ENCODE measurements around the gene RPL41.

DNA sequence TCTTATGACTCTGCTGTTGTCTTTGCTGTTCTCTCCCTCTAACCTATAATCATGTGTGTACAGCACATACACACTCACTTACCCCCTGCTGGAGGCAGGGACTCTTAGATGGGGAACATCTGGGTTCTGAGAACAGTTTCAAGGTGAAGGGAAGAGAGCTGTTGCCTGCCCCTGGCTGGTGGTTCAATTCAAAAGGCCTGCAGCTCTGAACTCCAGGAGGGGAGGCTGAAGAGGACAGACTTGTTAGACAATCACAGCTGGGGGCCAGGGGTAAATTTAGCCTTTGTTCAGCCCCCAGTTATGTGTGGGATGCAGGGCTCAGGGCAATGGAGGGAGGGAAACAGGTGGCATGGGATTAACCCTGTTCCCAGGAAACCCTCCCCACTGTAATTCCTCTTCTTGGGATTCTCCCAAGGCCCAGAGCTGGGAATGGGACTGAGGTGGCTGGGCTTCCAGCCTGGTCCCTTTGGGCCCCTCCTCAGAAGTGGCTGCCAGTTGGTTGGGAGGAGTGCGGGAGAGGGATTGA, 37.9 kb downstream of the RPL41 start:
- TF ChIP-seq, protein P1, sequence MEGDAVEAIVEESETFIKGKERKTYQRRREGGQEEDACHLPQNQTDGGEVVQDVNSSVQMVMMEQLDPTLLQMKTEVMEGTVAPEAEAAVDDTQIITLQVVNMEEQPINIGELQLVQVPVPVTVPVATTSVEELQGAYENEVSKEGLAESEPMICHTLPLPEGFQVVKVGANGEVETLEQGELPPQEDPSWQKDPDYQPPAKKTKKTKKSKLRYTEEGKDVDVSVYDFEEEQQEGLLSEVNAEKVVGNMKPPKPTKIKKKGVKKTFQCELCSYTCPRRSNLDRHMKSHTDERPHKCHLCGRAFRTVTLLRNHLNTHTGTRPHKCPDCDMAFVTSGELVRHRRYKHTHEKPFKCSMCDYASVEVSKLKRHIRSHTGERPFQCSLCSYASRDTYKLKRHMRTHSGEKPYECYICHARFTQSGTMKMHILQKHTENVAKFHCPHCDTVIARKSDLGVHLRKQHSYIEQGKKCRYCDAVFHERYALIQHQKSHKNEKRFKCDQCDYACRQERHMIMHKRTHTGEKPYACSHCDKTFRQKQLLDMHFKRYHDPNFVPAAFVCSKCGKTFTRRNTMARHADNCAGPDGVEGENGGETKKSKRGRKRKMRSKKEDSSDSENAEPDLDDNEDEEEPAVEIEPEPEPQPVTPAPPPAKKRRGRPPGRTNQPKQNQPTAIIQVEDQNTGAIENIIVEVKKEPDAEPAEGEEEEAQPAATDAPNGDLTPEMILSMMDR (IDR thresholded peaks at IDR 0.05), result no peak
- TF ChIP-seq ZFX (IDR thresholded peaks at IDR 0.05; ENCODE audit: borderline replicate concordance), result no peak

All from 22Rv1 (cell line).